Activated T-helper 9 cell treated with anti-CD3 and anti-CD28 coated beads, Interleukin-2, amount 50 U/mL, for 16 hours (primary cell): Measurements from ENCODE around the gene FER.
"Not testable (repeated sequence)": the region's sequence is repeated elsewhere in the genome, so short reads cannot be mapped to it uniquely, and the experiment has no call there.

Experiments used
- DNase-seq: peaks from one replicate; pipeline ENCODE4 v3.0.0-alpha.2; 2020; ENCODE audit warnings: low read depth

The FER gene

DNA sequence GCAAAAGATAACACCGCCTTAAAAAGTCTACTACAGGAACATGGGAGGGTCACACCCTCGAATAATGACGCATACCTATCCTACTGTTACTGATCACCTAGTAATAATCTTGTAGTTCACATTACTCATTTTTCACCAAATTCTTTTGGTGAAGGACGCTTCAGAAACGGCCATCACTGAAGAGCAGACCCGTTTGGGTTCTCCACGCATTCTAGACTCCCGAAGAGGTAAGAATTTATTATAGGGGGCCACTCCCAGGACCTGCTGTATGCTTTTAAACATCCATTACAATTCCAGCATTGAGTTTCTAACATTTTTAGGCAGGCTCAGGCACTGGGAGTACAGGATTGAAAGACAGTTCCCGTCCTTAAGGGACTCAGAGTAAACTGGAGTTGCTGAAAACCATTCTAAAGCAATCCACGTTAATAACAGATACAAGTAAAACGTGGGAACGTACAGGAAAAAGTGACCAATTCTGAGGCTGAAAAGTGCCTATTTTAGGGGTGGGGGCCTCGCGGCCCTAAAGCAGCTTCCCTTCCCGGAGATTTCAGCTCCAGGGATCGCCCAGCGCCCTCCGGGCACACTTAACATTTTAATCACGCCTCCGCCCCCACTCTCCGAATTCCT lies at the start of gene FER:
TSS of gene FER (plus strand) at position 124 of the 627 bp plus-strand sequence. CDS start 50,286 bp downstream, outside the sequence.
- peak; percentile 9 for DNase-seq

- DNase-seq: not testable (repeated sequence)
Observed at GRCh38 chr5:108700388-108700787, 47.3 kb upstream of the FER start.

DNA sequence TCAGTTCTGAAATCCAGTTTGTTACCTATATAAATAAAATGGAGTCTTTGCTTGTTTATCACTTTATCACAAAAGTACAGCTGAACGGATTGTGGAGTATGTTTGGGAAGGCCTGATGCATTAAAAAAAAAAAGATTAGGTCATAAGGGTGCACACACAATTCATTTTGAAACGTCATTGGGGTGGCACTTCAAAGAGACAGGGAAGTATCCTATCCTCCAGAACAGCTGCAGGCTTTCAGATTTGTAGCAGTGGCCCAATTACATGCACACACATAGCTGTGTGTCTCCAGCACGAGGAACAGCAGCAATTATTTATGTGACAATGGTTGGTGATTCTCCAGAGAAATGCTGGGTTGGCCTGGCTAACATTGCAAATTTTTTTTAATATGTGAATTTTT lies 46.8 kb upstream of the FER start:
- DNase-seq: no peak

- no peak for DNase-seq
Observed at GRCh38 chr5:108702546-108702945, 45.2 kb upstream of the FER start.

GRCh38 chr5:108703313-108703712 lies 44.4 kb upstream of the FER start:
- no peak for DNase-seq

DNA sequence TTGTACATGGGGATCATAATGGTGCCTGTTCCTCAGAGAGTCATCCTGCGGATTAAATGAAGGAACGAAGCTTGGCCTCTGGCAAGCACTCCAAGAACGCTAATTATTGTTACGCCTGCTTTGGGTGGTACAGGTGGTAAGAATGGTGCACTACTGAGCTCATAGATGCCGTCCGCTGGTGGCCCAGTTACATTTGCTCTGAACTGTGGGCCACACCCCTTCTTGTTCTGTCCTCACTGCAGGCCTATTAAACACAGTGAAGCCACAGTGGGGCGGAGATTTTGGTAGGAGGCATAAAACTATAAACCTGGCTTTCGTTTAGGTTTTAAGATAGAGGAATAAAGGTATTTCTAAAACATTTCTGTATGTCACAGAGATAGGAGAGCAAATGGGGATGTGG lies 40.6 kb upstream of the FER start:
- no peak for DNase-seq

GRCh38 chr5:108711898-108712297 lies 35.8 kb upstream of the FER start:
- no peak for DNase-seq

DNA sequence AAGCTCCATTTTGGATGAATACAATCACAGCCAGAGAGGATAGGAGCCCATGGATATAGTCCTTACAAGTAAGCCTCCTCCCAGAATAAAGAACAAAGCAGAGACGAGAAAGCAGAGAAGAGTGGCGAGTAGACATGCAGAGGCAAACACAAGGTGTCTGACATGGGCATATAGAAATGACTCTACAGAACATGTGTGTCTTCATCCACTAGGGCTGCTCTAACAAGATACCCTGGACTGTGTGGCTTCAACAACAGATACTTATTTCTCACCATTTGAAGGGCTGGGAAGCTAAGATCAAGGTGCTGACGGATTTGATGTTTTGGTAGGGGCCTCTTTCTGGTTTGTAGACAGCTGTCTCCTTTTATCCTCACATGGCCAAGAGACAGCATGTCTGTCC lies 32.3 kb upstream of the FER start:
- DNase-seq: no peak

- no peak for DNase-seq
Observed at GRCh38 chr5:108720391-108720790, 27.3 kb upstream of the FER start.

DNA sequence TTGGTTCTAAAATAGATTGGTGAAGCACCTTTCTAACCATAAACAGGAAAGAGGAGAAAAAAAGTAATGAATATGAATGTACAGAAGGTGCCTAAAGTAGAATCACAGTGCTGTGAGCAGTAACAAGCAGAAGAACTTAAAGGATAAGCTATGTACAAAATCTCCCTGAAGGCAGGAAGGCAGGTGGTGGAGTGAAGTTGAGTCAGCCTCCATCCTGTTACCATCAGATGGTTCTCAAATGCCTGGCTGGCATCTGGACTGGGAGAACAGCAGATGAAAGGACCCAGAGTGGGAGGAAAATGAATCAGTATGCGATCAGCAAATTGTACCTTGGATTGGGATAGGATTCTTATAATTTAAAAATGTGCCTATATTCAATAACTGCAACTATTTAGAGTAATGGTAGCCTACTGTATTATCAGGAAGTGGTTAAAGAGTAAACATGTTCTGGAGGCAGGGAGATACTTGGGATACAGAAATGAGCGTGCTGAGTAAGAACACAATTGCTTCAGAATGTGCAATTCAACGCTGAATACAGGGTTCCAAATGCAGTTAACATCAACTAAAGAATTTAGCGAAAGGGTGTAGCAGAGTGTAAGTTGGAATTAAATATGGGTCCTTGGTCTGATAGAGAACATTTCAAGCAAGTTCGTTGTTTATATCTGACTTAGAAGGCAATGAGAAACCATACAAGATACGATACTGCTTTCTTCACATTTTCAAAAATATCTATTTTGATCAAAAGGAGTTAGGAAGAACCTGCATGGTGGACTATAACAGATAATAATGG lies 21.1 kb upstream of the FER start:
- DNase-seq: no peak

DNA sequence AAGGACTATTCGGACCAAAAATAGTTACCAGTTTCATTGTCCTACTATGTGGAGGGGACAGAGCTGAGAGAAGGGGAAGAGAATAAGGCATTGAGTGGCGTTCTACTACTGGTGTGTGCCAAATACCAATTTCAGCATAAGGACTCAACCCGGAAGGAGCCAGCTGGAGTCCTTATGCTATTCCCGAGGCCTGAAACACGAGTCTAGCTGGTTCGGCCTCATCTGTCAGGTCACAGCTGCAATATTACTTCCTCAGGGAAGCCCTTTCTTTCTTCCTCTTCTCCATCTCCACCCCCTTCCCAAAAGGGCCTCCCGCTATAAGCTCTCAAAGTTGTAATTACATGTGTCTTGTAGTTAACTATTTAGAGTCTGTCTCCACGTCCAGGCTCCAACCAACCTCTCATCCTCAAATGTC lies 20.5 kb upstream of the FER start:
- DNase-seq: no peak

- peak; percentile 23 for DNase-seq
Observed at GRCh38 chr5:108727651-108728565, 19.8 kb upstream of the FER start.

GRCh38 chr5:108728566-108729241 lies 19.0 kb upstream of the FER start:
- peak; percentile 43 for DNase-seq

- no peak for DNase-seq
Observed at GRCh38 chr5:108729242-108729615, 18.5 kb upstream of the FER start.

GRCh38 chr5:108730617-108731340 lies 16.9 kb upstream of the FER start:
- no peak for DNase-seq

GRCh38 chr5:108735790-108736189 lies 11.9 kb upstream of the FER start:
- DNase-seq: no peak

DNA sequence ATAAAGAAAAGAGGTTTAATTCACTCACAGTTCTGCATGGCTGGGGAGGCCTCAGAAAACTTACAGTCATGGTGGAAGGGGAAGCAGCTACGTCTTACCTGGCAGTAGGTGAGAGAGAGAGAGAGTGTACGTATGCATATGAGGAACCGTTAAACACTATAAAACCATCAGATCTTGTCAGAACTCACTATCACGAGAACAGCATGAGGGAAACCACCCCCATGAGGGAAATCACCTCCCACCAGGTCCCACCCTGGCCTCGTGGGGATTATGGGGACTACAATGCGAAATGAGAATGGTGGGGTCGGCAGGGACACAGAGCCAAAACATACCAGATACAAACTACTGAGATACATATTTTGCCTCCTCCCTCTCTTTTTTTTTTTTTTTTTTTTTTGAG lies 10.8 kb upstream of the FER start:
- no peak for DNase-seq

DNA sequence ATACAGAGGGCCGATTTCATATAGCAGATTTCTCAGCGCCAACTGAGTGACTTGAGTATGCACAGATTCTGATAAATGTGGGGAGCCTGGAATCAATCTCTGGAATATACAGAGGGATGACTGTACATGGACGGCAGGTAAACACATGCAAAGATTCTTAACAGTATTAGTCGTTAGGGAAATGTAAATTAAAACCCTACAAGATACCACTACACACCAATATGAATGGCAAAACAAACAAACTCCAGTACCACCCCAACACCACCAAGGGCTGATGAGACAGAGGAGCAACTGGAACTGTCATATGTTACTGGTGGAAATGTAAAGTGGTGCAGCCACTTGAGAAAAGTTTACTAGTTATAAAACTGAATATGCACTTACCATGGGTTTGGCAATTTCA lies 8.3 kb upstream of the FER start:
- DNase-seq: no peak

DNA sequence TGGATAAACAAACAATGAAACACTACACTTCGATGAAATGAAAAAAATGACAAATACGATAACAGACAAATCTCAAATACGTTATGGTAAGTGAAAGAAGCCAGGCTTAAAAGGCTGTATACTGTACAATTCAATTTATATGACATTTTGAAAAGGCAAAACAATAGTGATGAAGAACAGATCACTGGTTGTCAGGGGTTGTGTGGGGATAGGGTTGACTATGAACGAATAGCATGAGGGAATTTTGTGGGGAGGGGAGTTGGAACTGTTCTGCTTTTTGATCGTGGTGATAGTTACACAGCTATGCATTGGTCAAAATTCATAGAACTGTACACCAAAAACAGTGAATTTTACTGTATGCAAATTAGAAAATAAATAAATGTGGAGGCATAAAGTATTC lies 7.8 kb upstream of the FER start:
- no peak for DNase-seq

DNA sequence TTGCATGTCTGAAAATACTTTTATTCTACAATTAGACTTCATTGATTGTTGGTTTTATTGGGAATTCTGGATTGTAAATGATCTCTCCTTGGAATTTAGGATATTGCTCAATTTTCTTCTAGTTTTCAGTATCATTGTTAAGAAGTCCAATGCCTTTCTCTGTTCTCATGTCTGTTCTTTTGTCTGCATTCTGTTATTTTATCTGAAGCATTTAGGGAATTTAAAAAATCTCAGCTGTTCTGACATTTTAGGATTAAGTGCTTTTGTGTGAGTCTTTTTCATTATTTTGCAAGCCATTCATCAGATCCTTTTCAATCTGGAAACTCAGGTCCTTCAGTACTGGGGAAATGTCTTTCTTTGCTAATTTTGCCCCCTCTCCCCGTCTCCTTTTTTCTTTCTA lies 4.4 kb upstream of the FER start:
- no peak for DNase-seq

DNA sequence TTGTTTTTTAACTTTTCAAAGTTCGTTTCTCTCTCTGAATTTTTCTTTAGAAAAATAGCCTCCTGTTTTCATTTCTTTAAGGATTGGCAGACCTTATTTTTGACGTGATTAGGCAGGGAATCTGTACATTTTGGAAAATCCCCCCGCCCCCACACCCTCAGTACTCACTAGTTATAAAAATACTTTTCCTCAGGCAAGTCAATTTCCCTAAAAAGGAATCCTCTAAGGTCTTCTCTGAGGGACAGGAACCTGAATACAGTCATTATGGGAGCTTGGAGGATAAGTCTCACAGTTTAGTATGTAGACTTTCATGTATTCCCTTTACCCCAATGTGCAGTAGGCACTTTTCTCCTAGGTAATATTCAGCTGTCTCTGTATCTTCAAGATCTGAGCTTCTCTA lies 3.9 kb upstream of the FER start:
- no peak for DNase-seq
